Measurements from ENCODE around the gene SCD.

DNA sequence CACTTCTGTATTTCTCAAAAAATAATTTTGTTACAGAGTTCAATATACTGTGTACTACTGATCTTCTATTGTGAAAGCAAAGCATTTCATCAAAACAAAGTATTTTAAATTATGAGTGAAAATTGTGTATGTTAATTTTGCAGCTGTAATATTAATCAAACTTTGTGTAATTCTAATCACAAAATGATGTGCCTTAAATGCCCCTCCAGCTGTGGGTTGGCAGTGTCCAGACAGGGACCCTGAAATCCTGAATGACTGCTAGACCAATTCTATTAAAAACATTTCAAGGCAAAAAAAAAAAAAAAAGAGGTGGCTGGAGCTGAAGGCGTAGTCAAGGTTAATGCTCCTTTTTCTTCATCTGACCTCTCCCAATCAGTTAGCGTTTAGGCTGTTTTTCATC is 36.2 kb downstream of the SCD start:
- TF ChIP-seq CTCF (IDR thresholded peaks at IDR 0.05 in 8 of 11, conservative IDR thresholded peaks at IDR 0.05 in 3 of 11) (no peak), POLR2AphosphoS5 (IDR thresholded peaks at IDR 0.05) (no peak)

Data from spleen (tissue), 7 donors.